Measurements from ENCODE around the gene MAD1L1.

- TF ChIP-seq EZH2 (IDR thresholded peaks at IDR 0.05; ENCODE audit: borderline replicate concordance, low read depth, low read length, severe bottlenecking) (no peak), CTCF (IDR thresholded peaks at IDR 0.05; ENCODE audit: borderline replicate concordance, extremely low read depth, low read length, poor library complexity, severe bottlenecking) (no peak)
Observed at GRCh38 chr7:2098496-2098895, 134.2 kb downstream of the MAD1L1 start.

All from DND-41 (cell line).